ENCODE measurements around the gene CYB5RL.

DNA sequence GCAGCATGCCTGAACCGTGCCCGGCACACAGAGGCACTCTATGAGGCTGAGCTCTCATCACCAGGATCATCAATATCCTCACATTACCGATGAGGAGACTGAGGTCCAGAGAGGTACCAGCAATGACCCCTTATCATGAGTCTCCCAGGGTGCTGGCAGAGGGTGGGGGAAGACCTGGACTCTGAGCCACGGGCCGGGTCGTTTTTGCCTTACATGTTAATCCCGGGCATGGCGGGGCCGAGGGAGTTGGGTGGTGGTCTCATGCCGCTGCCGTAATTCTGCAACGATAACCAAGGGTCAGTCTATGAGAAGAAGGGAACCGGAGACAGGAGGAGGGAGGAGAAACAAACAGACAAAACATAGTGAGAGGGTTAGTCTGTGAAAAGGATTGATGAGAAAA, 43.2 kb upstream of the CYB5RL start:
- TF ChIP-seq, protein P1, sequence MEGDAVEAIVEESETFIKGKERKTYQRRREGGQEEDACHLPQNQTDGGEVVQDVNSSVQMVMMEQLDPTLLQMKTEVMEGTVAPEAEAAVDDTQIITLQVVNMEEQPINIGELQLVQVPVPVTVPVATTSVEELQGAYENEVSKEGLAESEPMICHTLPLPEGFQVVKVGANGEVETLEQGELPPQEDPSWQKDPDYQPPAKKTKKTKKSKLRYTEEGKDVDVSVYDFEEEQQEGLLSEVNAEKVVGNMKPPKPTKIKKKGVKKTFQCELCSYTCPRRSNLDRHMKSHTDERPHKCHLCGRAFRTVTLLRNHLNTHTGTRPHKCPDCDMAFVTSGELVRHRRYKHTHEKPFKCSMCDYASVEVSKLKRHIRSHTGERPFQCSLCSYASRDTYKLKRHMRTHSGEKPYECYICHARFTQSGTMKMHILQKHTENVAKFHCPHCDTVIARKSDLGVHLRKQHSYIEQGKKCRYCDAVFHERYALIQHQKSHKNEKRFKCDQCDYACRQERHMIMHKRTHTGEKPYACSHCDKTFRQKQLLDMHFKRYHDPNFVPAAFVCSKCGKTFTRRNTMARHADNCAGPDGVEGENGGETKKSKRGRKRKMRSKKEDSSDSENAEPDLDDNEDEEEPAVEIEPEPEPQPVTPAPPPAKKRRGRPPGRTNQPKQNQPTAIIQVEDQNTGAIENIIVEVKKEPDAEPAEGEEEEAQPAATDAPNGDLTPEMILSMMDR (conservative IDR thresholded peaks at IDR 0.05; ENCODE audit: low read depth, low read length): no peak
- no peak for TF ChIP-seq EZH2 (IDR thresholded peaks at IDR 0.05; ENCODE audit: low read length, unreplicated experiment)

Data from PC-3 (cell line).